Lung (tissue), 12 donors: ENCODE measurements around the gene APPL2. TPM values are rescaled to one million over a fixed set of nuclear protein-coding genes. Genes with fewer than 3 reads are reported as not detected.
A peak's percentile ranks its signal among the peaks of the same experiment; 100 is the strongest.

Experiments
- ATAC-seq: fragments of 200-7000 bp; cut with Tn5 transposase; one replicate; pipeline ENCODE4 v1.9.1; 2020; ENCODE audit warnings: moderate number of reproducible peaks; ENCODE audit not compliant: insufficient read depth, low FRiP score
- DNase-seq, 3 donors: peaks; one replicate each; pipeline ENCODE4 v3.0.0-alpha.2; 2013 to 2017
- H3K27ac ChIP-seq, 2 donors: one replicate each; pipeline ENCODE4 v1.5.1; 2013; ENCODE audit warnings: mild to moderate bottlenecking in 2 of 2, moderate library complexity in 2 of 2, control low read depth in 1 of 2, inconsistent platforms in 1 of 2, low read depth in 1 of 2, low read length in 1 of 2
- H3K27me3 ChIP-seq, 3 donors: one replicate each; pipeline ENCODE4 v1.5.1; 2013; ENCODE audit warnings: low read length in 2 of 3; ENCODE audit not compliant: control insufficient read depth in 3 of 3, insufficient read depth in 3 of 3
- H3K36me3 ChIP-seq, 4 donors: one replicate each; pipeline ENCODE4 v1.5.1; 2013; ENCODE audit warnings: low read length in 4 of 4, mild to moderate bottlenecking in 1 of 4, moderate library complexity in 1 of 4; ENCODE audit not compliant: control insufficient read depth in 4 of 4, insufficient read depth in 4 of 4
- H3K4me1 ChIP-seq, 5 donors: one replicate each; pipeline ENCODE4 v1.5.1; 2013; ENCODE audit warnings: low read length in 5 of 5, mild to moderate bottlenecking in 2 of 5, moderate library complexity in 1 of 5; ENCODE audit not compliant: control insufficient read depth in 5 of 5, insufficient read depth in 5 of 5
- H3K4me3 ChIP-seq: one replicate; pipeline ENCODE4 v1.5.1; 2013; ENCODE audit warnings: mild to moderate bottlenecking, control low read depth, moderate library complexity
- H3K9ac ChIP-seq, 2 donors: one replicate each; pipeline ENCODE4 v1.5.1; 2013; ENCODE audit warnings: low read length in 2 of 2, control low read depth in 1 of 2; ENCODE audit not compliant: insufficient read depth in 1 of 2
- H3K9me3 ChIP-seq, 4 donors: one replicate each; pipeline ENCODE4 v1.5.1; 2013; ENCODE audit warnings: low read length in 3 of 4, mild to moderate bottlenecking in 1 of 4, moderate library complexity in 1 of 4; ENCODE audit not compliant: control insufficient read depth in 4 of 4, insufficient read depth in 3 of 4
- WGBS, 2 donors: extraction: QIAGEN DNeasy Blood & Tissue Kit; methylation state at CpG; one replicate each; pipeline ENCODE4 v1.1.7; 2013; 5-methylcytosine and 5-hydroxymethylcytosine counted together
- polyA plus RNA-seq, 2 donors: library from polyadenylated mRNA; stranded (reverse); fragments of 200-250 nt; gene quantifications; one replicate each; pipeline ENCODE4 v1.2.1, GENCODE V29; 2013
- total RNA-seq, 2 donors: library from RNA; depleted of rRNA in 1 of 2; stranded (reverse); fragments of >200 nt in 1 of 2; gene quantifications; one replicate each; pipeline ENCODE4 v1.2.1, GENCODE V29; 2014 to 2021
- TF ChIP-seq, protein P1 (sequence below): IDR thresholded peaks from 2 replicates; pipeline ENCODE4 v1.5.1; 2012; ENCODE audit warnings: mild to moderate bottlenecking; ENCODE audit errors: control extremely low read depth, extremely low read depth
- donor health status: control.
- donor health status: control.
- donor health status: Bipolar disorder and iron deficiency.
- donor health status: healthy.
- donor health status: DM: yes; HTN: yes; CAD: no.

APPL2 gene
- total and polyA plus RNA-seq, 4 donors, result 11.8 to 89.5 (median 26.5) TPM

DNA sequence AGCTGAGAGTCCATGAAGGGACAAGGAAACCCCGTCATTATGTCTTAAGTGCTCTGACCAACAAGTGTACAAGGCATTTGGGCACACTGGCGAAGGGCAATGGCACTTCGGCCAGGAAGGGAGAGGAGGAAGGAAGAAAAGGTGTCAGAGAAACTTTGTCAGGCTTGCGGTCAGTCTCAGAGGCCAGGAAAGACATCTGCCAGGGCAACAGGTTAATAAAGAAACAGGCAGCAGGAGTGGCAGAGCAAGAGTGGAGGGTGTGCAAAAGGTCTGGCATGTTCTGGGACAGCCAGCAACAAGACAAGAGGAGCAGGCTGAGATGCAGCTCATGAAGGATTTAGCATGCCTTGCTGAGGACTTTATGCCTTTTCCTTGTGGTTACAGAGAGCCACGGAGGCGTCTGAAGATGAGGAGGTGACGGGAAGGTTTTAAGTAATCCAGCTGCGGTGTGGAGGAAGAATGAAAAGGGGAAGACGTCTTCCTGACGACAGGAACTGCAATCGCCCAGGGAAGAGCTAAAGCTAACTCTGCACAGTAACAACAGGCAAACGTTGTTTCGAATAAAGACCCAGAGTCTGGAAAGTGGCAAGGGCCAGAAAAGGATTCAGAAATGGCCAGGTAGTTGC is 13.1 kb downstream of the APPL2 start:
- TF ChIP-seq, protein P1, sequence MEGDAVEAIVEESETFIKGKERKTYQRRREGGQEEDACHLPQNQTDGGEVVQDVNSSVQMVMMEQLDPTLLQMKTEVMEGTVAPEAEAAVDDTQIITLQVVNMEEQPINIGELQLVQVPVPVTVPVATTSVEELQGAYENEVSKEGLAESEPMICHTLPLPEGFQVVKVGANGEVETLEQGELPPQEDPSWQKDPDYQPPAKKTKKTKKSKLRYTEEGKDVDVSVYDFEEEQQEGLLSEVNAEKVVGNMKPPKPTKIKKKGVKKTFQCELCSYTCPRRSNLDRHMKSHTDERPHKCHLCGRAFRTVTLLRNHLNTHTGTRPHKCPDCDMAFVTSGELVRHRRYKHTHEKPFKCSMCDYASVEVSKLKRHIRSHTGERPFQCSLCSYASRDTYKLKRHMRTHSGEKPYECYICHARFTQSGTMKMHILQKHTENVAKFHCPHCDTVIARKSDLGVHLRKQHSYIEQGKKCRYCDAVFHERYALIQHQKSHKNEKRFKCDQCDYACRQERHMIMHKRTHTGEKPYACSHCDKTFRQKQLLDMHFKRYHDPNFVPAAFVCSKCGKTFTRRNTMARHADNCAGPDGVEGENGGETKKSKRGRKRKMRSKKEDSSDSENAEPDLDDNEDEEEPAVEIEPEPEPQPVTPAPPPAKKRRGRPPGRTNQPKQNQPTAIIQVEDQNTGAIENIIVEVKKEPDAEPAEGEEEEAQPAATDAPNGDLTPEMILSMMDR, result no peak

DNA sequence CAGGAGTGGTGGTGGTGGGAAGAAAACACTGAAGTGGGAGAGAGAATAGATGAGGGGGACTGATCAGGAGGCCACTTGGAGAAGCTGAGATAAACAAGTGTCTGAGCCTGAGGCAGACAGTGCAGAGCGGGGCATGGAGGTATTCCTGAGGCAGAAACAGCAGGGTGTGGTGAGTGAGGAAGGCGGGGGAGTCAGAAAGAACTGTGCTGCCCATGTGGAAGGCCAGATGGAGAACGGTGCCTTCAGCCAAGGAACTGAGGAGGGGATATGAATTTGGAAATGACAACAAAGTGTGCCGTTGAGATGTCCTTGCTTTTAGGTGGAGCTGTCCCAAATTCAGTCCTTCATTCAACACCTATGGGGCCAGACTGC is 13.7 kb downstream of the APPL2 start:
- DNase-seq (no peak), ATAC-seq (no peak)
- Histone ChIP-seq H3K9ac (no peak overlapping the region), H3K27ac (peak overlapping the region in 1 of 2 donors; percentile 8), H3K4me3 (no peak overlapping the region), H3K9me3 (no peaks in the 10 kb centered on the region), H3K27me3 (no peaks in the 10 kb centered on the region), H3K4me1 (peaks cover 0 to 30% (median 4%) of the 10 kb centered on the region in 5 donors), H3K36me3 (peaks cover 5 to 34% (median 22%) of the 10 kb centered on the region in 4 donors)
- TF ChIP-seq, protein P1, result no peak
- 60 to 71% methylated on average over 4 of the region's 4 CpGs for WGBS, 2 donors

More for the DNA sequence above, 13.1 kb downstream of the APPL2 start:
- no peak overlapping the region for H3K4me3 ChIP-seq
- H3K27me3 ChIP-seq, result no peaks in the 10 kb centered on the region
- ATAC-seq (no peak), DNase-seq (no peak)
- H3K27ac ChIP-seq, result peak overlapping the region in 1 of 2 donors; percentile 8
- H3K9me3 ChIP-seq, result no peaks in the 10 kb centered on the region
- WGBS, 2 donors, result 44 to 67% methylated on average over 13 of the region's 13 CpGs
- peaks cover 0 to 30% (median 4%) of the 10 kb centered on the region in 5 donors for H3K4me1 ChIP-seq
- H3K9ac ChIP-seq, result no peak overlapping the region
- peaks cover under 1 to 30% (median 22%) of the 10 kb centered on the region in 4 donors for H3K36me3 ChIP-seq

DNA sequence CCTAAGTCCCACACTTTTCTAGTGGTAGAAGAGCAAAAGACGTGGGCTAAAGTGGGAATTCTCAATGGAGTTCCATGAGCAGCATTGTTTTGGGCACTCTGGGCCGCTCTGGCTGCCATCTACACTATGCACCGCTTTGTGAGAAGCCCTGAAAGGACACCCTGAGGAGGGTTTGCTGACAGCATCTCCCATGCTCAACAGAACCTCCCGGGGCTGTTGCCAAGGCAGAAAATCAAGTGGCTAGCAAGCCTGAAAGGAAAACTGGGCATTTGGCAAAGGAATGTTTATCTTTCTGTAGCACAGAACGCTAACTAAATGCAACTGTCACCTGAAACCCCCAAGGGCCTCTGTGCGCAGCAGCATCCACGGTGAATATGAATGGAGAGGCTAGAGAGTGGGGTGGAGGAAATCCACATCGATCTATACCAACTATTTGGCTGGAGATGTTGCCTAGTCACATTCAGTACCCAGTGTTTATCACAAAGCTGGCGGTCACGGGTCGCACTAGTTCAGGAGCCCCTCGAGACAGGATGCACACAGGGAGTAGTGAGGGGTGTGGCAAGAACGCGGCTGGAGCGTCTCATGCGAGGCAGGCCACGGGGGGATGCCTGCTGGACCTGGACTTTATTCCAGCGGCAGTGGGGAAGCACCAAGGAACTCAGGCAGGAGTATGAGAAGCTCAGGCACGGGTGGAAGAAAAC is 14.2 kb downstream of the APPL2 start:
- Histone ChIP-seq H3K9me3 (no peaks in the 10 kb centered on the region), H3K4me1 (peaks cover 0 to 29% (median 4%) of the 10 kb centered on the region in 5 donors), H3K36me3 (peaks cover 9 to 37% (median 22%) of the 10 kb centered on the region in 4 donors), H3K4me3 (no peak overlapping the region), H3K27me3 (no peaks in the 10 kb centered on the region), H3K9ac (no peak overlapping the region), H3K27ac (peak overlapping the region in 1 of 2 donors; percentile 7)
- WGBS, 2 donors, result 79 to 82% methylated on average over 19 of the region's 19 CpGs
- no peak for ATAC-seq
- no peak for DNase-seq
- TF ChIP-seq, protein P1, result no peak
